NCI-H2196 treated with DMSO at 0.1 percent for 48 hours (cell line): ENCODE data around the gene PKD1.
"Not testable (repeated sequence)": the region's sequence is repeated elsewhere in the genome, so short reads cannot be mapped to it uniquely, and the experiment has no call there.

Experiments
- DNase-seq: peaks from one replicate; lab custom pipeline; 2025; ENCODE audit not compliant: unreplicated experiment; lab: John Stamatoyannopoulos, UW

The PKD1 gene

GRCh38 chr16:2110332-2111008 is 25.2 kb downstream of the PKD1 start:
- not testable (repeated sequence) for DNase-seq

GRCh38 chr16:2109872-2110271 is 25.8 kb downstream of the PKD1 start:
- not testable (repeated sequence) for DNase-seq

- not testable (repeated sequence) for DNase-seq
Observed at GRCh38 chr16:2109271-2109580, 26.5 kb downstream of the PKD1 start.

GRCh38 chr16:2108446-2109270 is 27.0 kb downstream of the PKD1 start:
- DNase-seq: not testable (repeated sequence)

- not testable (repeated sequence) for DNase-seq
Observed at GRCh38 chr16:2107791-2108125, 27.9 kb downstream of the PKD1 start.

- not testable (repeated sequence) for DNase-seq
Observed at GRCh38 chr16:2107121-2107790, 28.4 kb downstream of the PKD1 start.

- DNase-seq: not testable (repeated sequence)
Observed at GRCh38 chr16:2106211-2106610, 29.5 kb downstream of the PKD1 start.

- not testable (repeated sequence) for DNase-seq
Observed at GRCh38 chr16:2105769-2106168, 29.9 kb downstream of the PKD1 start.

GRCh38 chr16:2105291-2105690 is 30.4 kb downstream of the PKD1 start:
- not testable (repeated sequence) for DNase-seq

- not testable (repeated sequence) for DNase-seq
Observed at GRCh38 chr16:2104464-2104863, 31.2 kb downstream of the PKD1 start.

- no peak for DNase-seq
Observed at GRCh38 chr16:2102471-2102870, 33.2 kb downstream of the PKD1 start.

- DNase-seq: not testable (repeated sequence)
Observed at GRCh38 chr16:2101581-2101980, 34.1 kb downstream of the PKD1 start.

GRCh38 chr16:2097689-2098088 is 38.0 kb downstream of the PKD1 start:
- DNase-seq: not testable (repeated sequence)

GRCh38 chr16:2096853-2097595 is 38.7 kb downstream of the PKD1 start:
- no peak for DNase-seq

- DNase-seq: no peak
Observed at GRCh38 chr16:2095918-2096582, 39.6 kb downstream of the PKD1 start.

GRCh38 chr16:2095315-2095853 is 40.3 kb downstream of the PKD1 start:
- DNase-seq: no peak

GRCh38 chr16:2093793-2094192 is 41.9 kb downstream of the PKD1 start:
- DNase-seq: no peak

- no peak for DNase-seq
Observed at GRCh38 chr16:2092866-2093265, 42.8 kb downstream of the PKD1 start.

- DNase-seq: no peak
Observed at GRCh38 chr16:2092256-2092620, 43.5 kb downstream of the PKD1 start.

- DNase-seq: no peak
Observed at GRCh38 chr16:2091547-2092255, 44.0 kb downstream of the PKD1 start.
